ENCODE measurements around the gene IL36RN.

Gene IL36RN

GRCh38 chr2:113050921-113051895 is 7.8 kb upstream of the IL36RN start:
- no peak for FAIRE-seq

- FAIRE-seq = no peak
Measured at GRCh38 chr2:113052396-113052917, 6.5 kb upstream of the IL36RN start, which contains the start of gene IL36B. Gene IL36B, minus strand, starts transcription at chr2:113052867.

- FAIRE-seq = no peak
Measured at GRCh38 chr2:113053666-113054065, 5.3 kb upstream of the IL36RN start.

- no peak for FAIRE-seq
Measured at GRCh38 chr2:113054066-113054465, 4.9 kb upstream of the IL36RN start.

DNA sequence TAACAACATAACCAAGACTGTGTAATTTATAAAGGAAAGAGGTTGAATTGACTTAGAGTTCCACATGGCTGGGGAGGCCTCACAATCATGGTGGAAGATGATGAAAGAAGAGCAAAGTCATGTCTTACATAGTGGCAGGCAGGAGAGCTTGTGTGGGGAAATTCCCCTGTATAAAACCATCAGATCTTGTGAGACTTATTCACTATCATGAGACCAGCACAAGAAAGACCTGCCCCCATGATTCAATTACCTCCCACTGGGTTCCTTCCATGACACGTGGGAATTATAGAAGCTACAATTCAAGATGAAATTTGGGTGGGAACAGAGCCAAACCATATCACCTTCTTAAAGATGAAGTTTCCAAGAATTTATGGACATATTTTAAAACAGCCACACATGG is 2.5 kb upstream of the IL36RN start:
- FAIRE-seq = no peak

DNA sequence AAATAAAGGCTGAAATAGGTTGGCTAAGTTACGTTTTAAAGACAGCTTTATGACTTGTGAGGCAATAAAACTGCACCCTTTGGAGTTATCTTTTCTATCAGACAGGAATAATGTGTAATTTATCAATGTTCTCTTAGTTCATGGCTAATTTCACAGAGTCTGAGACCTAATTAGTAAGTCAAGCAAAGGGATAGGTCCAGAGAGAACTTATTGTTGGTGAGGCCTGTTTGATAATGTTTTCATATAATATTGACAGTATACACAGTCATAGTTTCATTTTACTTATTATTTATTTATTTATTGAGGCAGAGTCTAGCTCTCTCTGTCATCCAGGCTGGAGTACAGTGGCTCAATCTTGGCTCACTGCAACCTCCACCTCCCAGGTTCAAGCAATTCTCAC is 1.9 kb upstream of the IL36RN start:
- no peak for FAIRE-seq

GRCh38 chr2:113058411-113058994 is 495 bp upstream of the IL36RN start:
- FAIRE-seq = no peak

DNA sequence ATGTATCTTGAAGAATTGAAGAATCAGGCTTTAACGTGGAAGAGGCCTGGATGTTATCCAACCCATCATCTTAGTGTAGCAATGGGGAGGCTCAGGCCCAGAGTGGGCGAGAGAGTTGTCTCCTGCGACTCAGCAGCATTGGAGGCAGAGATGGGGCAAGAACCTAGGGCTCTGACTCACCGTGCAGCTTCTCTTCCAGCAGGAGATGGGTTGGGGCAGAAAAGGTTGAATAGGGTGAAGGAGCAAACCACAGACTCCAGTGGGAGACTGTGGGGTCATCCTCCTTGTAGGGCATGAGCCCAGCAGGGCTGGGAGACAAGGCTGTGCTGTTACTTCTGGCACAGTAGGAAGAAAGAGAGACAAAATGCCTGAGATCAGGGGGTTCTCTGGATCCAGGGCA is 1.4 kb downstream of the IL36RN start:
- no peak for FAIRE-seq

- FAIRE-seq = no peak
Measured at GRCh38 chr2:113060796-113061195, 1.8 kb downstream of the IL36RN start.

GRCh38 chr2:113061241-113061640 is 2.2 kb downstream of the IL36RN start:
- FAIRE-seq = no peak

DNA sequence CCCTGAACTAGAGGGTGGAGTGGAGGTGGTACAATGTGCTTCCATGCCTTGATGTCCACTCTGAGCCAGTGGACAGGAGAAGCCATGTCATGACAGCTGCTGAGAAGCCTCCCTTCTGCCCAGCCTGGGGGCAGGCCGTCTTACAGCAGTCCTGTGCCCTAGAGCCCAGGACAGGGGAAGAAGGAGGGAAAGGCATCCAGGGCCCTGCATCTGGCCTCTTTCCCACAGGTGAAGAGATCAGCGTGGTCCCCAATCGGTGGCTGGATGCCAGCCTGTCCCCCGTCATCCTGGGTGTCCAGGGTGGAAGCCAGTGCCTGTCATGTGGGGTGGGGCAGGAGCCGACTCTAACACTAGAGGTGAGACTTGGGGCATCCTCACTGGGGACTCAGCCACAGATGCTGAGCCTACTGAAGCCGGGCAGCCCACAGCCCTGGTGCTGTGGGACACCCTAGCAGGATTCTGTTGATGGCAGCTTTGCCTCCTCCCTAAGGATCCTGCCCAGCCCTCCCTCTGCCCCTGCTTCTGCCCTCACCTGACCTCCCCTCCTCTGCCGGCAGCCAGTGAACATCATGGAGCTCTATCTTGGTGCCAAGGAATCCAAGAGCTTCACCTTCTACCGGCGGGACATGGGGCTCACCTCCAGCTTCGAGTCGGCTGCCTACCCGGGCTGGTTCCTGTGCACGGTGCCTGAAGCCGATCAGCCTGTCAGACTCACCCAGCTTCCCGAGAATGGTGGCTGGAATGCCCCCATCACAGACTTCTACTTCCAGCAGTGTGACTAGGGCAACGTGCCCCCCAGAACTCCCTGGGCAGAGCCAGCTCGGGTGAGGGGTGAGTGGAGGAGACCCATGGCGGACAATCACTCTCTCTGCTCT is 3.1 kb downstream of the IL36RN start:
- FAIRE-seq = no peak

DNA sequence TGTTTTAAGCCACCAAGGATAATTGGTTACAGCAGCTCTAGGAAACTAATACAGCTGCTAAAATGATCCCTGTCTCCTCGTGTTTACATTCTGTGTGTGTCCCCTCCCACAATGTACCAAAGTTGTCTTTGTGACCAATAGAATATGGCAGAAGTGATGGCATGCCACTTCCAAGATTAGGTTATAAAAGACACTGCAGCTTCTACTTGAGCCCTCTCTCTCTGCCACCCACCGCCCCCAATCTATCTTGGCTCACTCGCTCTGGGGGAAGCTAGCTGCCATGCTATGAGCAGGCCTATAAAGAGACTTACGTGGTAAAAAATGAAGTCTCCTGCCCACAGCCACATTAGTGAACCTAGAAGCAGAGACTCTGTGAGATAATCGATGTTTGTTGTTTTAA is 5.3 kb downstream of the IL36RN start:
- no peak for FAIRE-seq

- FAIRE-seq = no peak
Measured at GRCh38 chr2:113064898-113065297, 5.9 kb downstream of the IL36RN start.

DNA sequence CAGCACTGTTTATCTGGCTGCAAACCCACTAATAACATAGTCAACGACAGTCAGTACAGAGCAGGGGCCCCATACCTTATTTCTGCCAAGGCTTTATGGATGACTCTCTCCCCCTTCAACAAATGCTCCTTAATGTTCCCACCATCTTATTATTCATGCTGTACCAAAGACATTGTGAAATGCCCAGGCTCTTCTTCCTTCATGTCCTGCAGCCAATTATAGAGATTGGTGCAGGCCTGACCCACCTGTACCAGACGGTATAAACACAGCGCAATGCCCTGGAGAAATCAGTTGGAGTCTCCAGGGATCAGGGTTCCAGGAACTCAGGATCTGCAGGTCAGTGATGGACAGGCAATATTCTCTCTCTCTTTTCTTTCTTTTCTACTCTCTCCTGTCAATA is 8.7 kb downstream of the IL36RN start, which contains the start of gene IL1F10:
Gene IL1F10, plus strand, starts transcription at position 290 of the 400 bp plus-strand sequence. CDS start 4,769 bp downstream, outside the sequence.
- no peak for FAIRE-seq

- FAIRE-seq = no peak
Measured at GRCh38 chr2:113068249-113068648, 9.3 kb downstream of the IL36RN start.

GRCh38 chr2:113068706-113069485 is 9.9 kb downstream of the IL36RN start:
- FAIRE-seq = no peak

- no peak for FAIRE-seq
Measured at GRCh38 chr2:113069676-113070605, 10.9 kb downstream of the IL36RN start.

DNA sequence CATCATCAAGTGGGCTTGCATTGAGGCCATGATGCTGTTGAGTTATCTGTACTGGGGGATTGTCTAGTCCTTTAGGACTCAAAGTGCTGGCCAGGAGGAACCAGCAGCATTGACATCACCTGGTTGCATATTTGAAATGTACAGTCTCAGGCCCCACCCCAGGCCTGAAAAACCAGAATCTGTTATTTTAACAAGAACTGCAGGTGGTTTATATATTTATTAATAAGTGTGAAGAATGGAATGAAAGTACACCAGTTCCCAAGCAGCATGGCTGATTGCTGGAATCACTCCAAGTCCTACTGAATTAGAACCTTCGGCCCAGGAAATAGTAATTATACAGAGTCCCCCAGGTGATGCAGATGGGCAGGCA is 11.6 kb downstream of the IL36RN start:
- no peak for FAIRE-seq

DNA sequence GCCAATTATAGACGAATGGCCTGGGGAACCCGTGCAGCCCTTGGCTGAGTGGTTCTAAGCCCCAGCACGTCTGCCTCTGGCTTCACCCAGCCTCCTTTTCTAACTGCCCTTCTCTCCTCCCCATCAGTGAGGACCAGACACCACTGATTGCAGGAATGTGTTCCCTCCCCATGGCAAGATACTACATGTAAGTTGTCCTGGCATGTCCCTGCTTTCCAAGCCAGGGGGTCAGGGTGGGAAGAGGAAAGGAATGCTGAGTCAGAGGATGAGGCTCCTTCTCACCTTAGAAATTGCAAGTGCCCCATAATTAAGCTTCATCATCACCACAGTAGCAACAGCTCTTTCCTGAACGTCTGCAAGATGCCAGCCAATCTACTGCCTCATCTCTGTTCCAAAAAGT is 13.6 kb downstream of the IL36RN start:
- FAIRE-seq = no peak

- FAIRE-seq = no peak
Measured at GRCh38 chr2:113073325-113073834, 14.4 kb downstream of the IL36RN start.

GRCh38 chr2:113075030-113075429 is 16.0 kb downstream of the IL36RN start:
- no peak for FAIRE-seq

Data from colon (tissue), 2 donors.